ENCODE measurements around the gene SLC2A5.

GRCh38 chr1:9028921-9029705 lies 40.3 kb downstream of the SLC2A5 start:
- no peak for TF ChIP-seq EZH2 (IDR thresholded peaks at IDR 0.05; ENCODE audit: insufficient read depth, low read length)
- TF ChIP-seq, protein P1, sequence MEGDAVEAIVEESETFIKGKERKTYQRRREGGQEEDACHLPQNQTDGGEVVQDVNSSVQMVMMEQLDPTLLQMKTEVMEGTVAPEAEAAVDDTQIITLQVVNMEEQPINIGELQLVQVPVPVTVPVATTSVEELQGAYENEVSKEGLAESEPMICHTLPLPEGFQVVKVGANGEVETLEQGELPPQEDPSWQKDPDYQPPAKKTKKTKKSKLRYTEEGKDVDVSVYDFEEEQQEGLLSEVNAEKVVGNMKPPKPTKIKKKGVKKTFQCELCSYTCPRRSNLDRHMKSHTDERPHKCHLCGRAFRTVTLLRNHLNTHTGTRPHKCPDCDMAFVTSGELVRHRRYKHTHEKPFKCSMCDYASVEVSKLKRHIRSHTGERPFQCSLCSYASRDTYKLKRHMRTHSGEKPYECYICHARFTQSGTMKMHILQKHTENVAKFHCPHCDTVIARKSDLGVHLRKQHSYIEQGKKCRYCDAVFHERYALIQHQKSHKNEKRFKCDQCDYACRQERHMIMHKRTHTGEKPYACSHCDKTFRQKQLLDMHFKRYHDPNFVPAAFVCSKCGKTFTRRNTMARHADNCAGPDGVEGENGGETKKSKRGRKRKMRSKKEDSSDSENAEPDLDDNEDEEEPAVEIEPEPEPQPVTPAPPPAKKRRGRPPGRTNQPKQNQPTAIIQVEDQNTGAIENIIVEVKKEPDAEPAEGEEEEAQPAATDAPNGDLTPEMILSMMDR (IDR thresholded peaks at IDR 0.05; ENCODE audit: insufficient read depth, low read depth, low read length) = no peak
